22Rv1 (cell line): ENCODE data around the gene PSKH1.

Source experiments
- H3K27ac ChIP-seq: fragments of 450-650 bp; 2 replicates; pipeline ENCODE4 v1.5.1; 2017
- ZFX ChIP-seq: fragments of 450-650 bp; IDR thresholded peaks from 2 replicates; pipeline ENCODE4 v1.6.1; 2017; ENCODE audit warnings: antibody characterized with exemption, borderline replicate concordance
- TF ChIP-seq, protein P1 (sequence below): fragments of 450-650 bp; IDR thresholded peaks from 2 replicates; pipeline ENCODE4 v1.5.1; 2017; ENCODE audit warnings: mild to moderate bottlenecking

Gene PSKH1

DNA sequence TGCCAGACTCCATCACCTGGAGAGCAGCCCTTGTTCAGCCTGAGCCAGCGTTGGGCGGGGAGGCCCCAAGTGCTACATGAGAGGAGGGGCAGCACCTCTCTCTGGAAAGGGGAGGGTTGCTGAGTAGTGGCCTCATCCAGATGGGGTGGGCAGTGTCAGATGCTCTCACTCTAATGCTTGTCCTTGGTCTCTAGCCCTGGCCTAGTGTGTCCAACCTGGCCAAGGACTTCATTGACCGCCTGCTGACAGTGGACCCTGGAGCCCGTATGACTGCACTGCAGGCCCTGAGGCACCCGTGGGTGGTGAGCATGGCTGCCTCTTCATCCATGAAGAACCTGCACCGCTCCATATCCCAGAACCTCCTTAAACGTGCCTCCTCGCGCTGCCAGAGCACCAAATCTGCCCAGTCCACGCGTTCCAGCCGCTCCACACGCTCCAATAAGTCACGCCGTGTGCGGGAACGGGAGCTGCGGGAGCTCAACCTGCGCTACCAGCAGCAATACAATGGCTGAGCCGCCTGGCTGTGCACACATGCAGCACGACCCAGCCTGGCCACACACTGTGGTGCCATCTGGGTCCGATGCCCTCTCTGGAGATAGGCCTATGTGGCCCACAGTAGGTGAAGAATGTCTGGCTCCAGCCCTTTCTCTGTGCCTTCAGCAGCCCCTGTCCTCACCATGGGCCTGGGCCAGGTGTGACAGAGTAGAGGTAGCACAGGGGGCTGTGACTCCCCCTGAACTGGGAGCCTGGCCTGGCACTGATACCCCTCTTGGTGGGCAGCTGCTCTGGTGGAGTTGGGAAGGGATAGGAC lies 34.3 kb downstream of the PSKH1 start:
- TF ChIP-seq, protein P1, sequence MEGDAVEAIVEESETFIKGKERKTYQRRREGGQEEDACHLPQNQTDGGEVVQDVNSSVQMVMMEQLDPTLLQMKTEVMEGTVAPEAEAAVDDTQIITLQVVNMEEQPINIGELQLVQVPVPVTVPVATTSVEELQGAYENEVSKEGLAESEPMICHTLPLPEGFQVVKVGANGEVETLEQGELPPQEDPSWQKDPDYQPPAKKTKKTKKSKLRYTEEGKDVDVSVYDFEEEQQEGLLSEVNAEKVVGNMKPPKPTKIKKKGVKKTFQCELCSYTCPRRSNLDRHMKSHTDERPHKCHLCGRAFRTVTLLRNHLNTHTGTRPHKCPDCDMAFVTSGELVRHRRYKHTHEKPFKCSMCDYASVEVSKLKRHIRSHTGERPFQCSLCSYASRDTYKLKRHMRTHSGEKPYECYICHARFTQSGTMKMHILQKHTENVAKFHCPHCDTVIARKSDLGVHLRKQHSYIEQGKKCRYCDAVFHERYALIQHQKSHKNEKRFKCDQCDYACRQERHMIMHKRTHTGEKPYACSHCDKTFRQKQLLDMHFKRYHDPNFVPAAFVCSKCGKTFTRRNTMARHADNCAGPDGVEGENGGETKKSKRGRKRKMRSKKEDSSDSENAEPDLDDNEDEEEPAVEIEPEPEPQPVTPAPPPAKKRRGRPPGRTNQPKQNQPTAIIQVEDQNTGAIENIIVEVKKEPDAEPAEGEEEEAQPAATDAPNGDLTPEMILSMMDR: no peak
- TF ChIP-seq ZFX: no peak
- H3K27ac ChIP-seq: no peak overlapping the region

DNA sequence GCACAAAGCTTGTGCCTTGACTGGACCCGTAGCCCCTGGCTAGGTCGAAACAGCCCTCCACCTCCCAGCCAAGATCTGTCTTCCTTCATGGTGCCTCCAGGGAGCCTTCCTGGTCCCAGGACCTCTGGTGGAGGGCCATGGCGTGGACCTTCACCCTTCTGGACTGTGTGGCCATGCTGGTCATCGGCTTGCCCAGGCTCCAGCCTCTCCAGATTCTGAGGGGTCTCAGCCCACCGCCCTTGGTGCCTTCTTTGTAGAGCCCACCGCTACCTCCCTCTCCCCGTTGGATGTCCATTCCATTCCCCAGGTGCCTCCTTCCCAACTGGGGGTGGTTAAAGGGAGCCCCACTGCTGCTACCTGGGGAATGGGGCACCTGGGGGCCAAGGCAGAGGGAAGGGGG lies 35.1 kb downstream of the PSKH1 start:
- no peak overlapping the region for H3K27ac ChIP-seq
- TF ChIP-seq, protein P1: no peak
- TF ChIP-seq ZFX: no peak

DNA sequence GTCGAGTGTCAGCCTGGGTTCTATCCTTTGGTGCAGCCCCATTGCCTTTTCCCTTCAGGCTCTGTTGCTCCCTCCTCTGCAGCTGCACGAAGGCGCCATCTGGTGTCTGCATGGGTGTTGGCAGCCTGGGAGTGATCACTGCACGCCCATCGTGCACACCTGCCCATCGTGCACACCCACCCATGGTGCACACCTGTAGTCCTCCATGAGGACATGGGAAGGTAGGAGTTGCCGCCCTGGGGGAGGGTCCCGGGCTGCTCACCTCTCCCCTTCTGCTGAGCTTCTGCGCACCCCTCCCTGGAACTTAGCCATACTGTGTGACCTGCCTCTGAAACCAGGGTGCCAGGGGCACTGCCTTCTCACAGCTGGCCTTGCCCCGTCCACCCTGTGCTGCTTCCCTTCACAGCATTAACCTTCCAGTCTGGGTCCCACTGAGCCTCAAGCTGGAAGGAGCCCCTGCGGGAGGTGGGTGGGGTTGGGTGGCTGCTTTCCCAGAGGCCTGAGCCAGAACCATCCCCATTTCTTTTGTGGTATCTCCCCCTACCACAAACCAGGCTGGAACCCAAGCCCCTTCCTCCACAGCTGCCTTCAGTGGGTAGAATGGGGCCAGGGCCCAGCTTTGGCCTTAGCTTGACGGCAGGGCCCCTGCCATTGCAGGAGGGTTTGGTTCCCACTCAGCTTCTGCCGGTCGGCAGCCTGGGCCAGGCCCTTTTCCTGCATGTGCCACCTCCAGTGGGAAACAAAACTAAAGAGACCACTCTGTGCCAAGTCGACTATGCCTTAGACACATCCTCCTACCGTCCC lies 35.7 kb downstream of the PSKH1 start:
- TF ChIP-seq ZFX: no peak
- TF ChIP-seq, protein P1: peak; percentile 96
- no peak overlapping the region for H3K27ac ChIP-seq

DNA sequence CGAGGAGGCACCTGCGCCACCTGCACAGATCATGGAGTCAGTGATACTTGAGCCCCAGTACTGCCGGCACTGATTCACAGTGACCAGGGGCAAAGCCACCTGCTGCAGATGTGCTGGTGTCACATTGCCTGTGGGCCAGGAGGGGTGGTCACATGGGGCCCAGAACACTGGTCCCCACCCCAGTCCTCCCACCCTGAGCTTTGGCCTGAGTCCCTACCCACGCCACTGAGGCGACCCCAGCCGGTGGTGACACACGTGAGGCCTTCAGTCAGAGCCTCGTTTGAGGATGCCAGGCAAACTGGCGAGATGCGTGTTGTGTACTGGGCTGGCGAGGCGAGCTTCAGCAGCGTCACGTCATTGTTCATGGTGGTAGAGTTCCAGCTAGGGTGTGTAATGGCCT lies 37.1 kb downstream of the PSKH1 start:
- no peak overlapping the region for H3K27ac ChIP-seq
- no peak for TF ChIP-seq ZFX
- TF ChIP-seq, protein P1: no peak

DNA sequence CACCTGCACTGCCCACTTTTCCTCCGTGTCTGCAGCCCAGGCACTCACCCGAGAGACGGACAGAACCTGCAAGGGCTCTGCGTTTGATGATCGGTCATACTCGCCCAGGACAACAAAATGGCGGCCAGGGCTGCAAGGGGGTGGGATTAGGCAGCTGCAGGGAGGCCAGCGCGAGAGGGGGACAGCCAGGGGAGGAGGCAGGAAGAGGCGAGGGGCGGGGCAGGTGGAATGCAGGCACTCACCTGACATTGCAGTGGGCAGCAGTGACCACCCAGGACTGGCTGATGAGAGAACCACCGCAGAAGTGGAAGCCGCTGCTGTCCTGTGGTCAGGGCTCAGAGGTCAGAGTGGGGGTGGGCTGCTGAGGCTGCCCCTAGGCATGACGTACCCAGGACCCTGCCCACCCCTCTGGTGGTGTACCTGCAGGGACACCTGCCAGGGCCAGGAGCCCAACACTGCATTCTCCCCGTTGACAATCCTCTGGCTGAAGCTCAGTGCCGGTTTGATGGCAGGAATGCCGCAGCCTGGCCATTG lies 37.7 kb downstream of the PSKH1 start:
- TF ChIP-seq, protein P1: no peak
- no peak for TF ChIP-seq ZFX
- H3K27ac ChIP-seq: no peak overlapping the region

DNA sequence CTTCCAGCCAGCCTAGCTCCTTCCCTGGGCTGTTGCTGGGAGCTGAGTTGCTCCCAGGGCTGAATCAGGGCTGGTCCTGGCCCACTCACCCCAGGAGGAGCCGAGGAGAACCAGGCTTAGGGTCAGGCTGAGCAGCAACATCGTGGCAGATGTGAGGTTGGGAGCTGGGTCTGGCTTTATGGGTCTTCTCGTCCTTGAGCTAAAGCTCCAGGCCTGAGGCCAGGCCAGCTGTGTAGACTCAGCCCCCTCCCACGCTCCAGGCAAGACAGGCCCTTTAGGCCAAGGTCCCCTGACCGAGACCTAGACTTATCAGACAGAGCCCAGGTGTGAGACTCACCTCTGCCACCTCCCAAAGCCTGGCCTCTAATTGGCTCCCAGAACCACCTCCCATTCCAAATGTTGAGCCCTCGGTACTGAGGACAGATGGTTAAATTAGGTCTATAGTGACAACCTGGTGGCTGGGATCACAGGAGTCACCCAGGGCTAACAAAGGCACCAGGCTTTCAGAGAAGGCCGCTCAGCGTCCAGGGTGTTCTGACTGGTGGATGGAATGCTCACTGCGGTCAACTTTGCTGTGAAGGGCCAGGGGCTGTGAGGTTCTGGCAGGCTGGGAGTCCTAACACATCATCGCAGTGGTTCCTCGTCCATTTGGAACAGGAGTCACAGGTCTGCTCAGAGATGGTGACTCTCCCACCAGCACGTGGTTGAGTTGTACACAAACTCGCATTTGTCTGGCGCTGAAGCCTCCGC lies 38.8 kb downstream of the PSKH1 start, which contains the start of gene CTRL:
CTRL (minus strand) TSS at position 151 of the 750 bp plus-strand sequence; CDS start at position 141, 10 bp downstream.
- no peak within 1 kb of the TSS for H3K27ac ChIP-seq
- TF ChIP-seq, protein P1: no peak
- TF ChIP-seq ZFX: no peak
